GM12891 (cell line): ENCODE measurements around the gene VRK1.

Experiments used
- PAX5 ChIP-seq: IDR thresholded peaks from 2 replicates; pipeline ENCODE4 v1.6.1; 2011; ENCODE audit warnings: low read length, moderate library complexity, mild to moderate bottlenecking; ENCODE audit not compliant: insufficient read depth, severe bottlenecking
- POLR2A ChIP-seq: IDR thresholded peaks from 2 replicates; pipeline ENCODE4 v1.6.1; 2011; ENCODE audit warnings: low read depth, low read length, control low read depth
- POLR2AphosphoS5 ChIP-seq: IDR thresholded peaks from 2 replicates; pipeline ENCODE4 v1.6.1; 2011; ENCODE audit warnings: low read depth, low read length, control low read depth
- SPI1 ChIP-seq: IDR thresholded peaks from 2 replicates; pipeline ENCODE4 v1.6.1; 2011; ENCODE audit warnings: low read depth, low read length, control low read depth
- TAF1 ChIP-seq: IDR thresholded peaks from 2 replicates; pipeline ENCODE4 v1.6.1; 2011; ENCODE audit warnings: low read depth, low read length, control low read depth

DNA sequence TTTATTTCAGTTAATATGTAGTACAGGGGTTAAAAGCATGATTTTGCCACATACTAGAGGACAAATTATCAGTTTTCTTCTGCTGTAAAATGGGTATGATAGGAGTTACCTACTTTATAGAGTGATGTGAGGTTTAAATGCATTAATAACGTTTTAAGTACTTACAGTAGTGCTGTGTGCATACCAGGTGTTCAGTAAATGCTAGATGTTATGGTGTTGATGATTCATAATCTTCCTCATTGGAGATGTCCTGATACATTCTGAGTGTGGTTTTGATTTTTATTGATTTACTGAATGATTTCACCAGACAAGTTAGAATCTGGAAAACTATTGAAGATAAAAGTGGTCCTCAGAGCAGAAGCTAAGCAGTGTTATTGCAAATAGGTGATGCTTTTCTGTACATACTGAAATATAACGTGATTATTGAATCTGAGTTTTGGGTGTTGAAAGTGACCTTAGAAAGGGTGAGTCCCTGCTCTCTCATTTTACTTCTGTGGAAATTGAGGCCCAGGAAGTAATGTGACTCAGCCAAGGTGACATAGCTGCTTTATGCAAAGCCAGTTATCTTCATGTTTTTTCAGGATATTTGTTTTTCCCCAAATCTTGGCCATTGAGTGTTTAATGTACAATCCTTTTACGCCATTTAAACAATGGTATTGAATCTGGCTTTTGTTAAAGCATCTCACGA, 54.7 kb downstream of the VRK1 start:
- TF ChIP-seq TAF1, result no peak
- TF ChIP-seq POLR2AphosphoS5, result no peak
- TF ChIP-seq POLR2A, result no peak
- no peak for TF ChIP-seq PAX5
- TF ChIP-seq SPI1, result no peak
